Aorta (tissue), 5 donors: ENCODE results near the gene ATP13A3. TPM values are rescaled to one million over a fixed set of nuclear protein-coding genes. Genes with fewer than 3 reads are reported as not detected.
A peak's percentile ranks its signal among the peaks of the same experiment; 100 is the strongest.
"Not testable (repeated sequence)": the region's sequence is repeated elsewhere in the genome, so short reads cannot be mapped to it uniquely, and the experiment has no call there.

Experiments
- ATAC-seq: fragments of 200-7000 bp; cut with Tn5 transposase; one replicate; pipeline ENCODE4 v1.9.1; 2022; ENCODE audit warnings: moderate library complexity; ENCODE audit not compliant: low FRiP score
- DNase-seq, 2 donors: peaks; one replicate each; pipeline ENCODE4 v3.0.0-alpha.2; 2020
- H3K27ac ChIP-seq, 2 donors: one replicate each; pipeline ENCODE4 v1.5.1; 2013; ENCODE audit warnings: low read length in 2 of 2, mild to moderate bottlenecking in 2 of 2, moderate library complexity in 2 of 2, control low read depth in 1 of 2, inconsistent platforms in 1 of 2, low read depth in 1 of 2
- H3K27me3 ChIP-seq, 2 donors: one replicate each; pipeline ENCODE4 v1.6.1; 2013; ENCODE audit warnings: control low read depth in 1 of 2, low read length in 1 of 2, mild to moderate bottlenecking in 1 of 2, moderate library complexity in 1 of 2; ENCODE audit not compliant: insufficient read depth in 2 of 2, control insufficient read depth in 1 of 2
- H3K36me3 ChIP-seq, 2 donors: one replicate each; pipeline ENCODE4 v1.6.1; 2013; ENCODE audit warnings: control low read depth in 1 of 2, low read length in 1 of 2, mild to moderate bottlenecking in 1 of 2; ENCODE audit not compliant: insufficient read depth in 2 of 2, control insufficient read depth in 1 of 2
- H3K4me1 ChIP-seq, 2 donors: one replicate each; pipeline ENCODE4 v1.6.1; 2013; ENCODE audit warnings: low read length in 2 of 2, control low read depth in 1 of 2, mild to moderate bottlenecking in 1 of 2, moderate library complexity in 1 of 2; ENCODE audit not compliant: insufficient read depth in 2 of 2, control insufficient read depth in 1 of 2
- H3K4me3 ChIP-seq, 2 donors: one replicate each; pipeline ENCODE4 v1.5.1; 2013; ENCODE audit warnings: low read length in 2 of 2, control low read depth in 1 of 2, mild to moderate bottlenecking in 1 of 2
- H3K9me3 ChIP-seq: one replicate; pipeline ENCODE4 v1.6.1; 2013; ENCODE audit warnings: mild to moderate bottlenecking, low read length; ENCODE audit not compliant: control insufficient read depth
- WGBS, 2 donors: extraction: QIAGEN DNeasy Blood & Tissue Kit; methylation state at CpG; one replicate each; pipeline ENCODE4 v1.1.7; 2013; 5-methylcytosine and 5-hydroxymethylcytosine counted together
- intact Hi-C, 2 donors: fragments of 100-400 bp; cut with DNase I; formaldehyde crosslinking; loops; one replicate each; pipeline versions ENCODE4 v1.14.2 to v1.15.0; 2022
- long read RNA-seq, 2 donors: library from polyadenylated mRNA; unstranded; transcript quantifications; one replicate each; pipeline ENCODE4 v2.0.0, GENCODE V29; 2020 to 2021
- polyA plus RNA-seq, 2 donors: library from polyadenylated mRNA; stranded (reverse); fragments of 200-250 nt; gene quantifications; one replicate each; pipeline ENCODE4 v1.2.3, GENCODE V29; 2013
- total RNA-seq, 2 donors: library from RNA; stranded (reverse); fragmentation: NEBNext Ultra II Directional; extraction: Animal tissue kit (Norgen Biotek cat#: 25700); gene quantifications; one replicate each; pipeline ENCODE4 v1.2.1, GENCODE V29; 2021
- donor health status: healthy with polysubstance abuse.
- donor health status: Bipolar disorder and iron deficiency.
- donor health status: DM: no; HTN: no; CAD: no.
- donor health status: DM: no; HTN: no; CAD: no.
- donor health status: DM: yes; HTN: yes; CAD: no.

ATP13A3 gene
- 100 to 1,000 TPM; 127 to 189 TPM for total RNA-seq
- 10 to 100 TPM; 14.1 to 38.7 TPM for polyA plus RNA-seq
- long read RNA-seq, donor 1, partial matches to known transcripts = 6 of 19 reads
- long read RNA-seq, donor 1, other reads (novel, unspliced or antisense) = 13 of 19 reads
- long read RNA-seq, donor 2, full-length matches to known transcripts = 2 of 23 reads
- long read RNA-seq, donor 2, partial matches to known transcripts = 12 of 23 reads
- long read RNA-seq, donor 2, other reads (novel, unspliced or antisense) = 9 of 23 reads

DNA sequence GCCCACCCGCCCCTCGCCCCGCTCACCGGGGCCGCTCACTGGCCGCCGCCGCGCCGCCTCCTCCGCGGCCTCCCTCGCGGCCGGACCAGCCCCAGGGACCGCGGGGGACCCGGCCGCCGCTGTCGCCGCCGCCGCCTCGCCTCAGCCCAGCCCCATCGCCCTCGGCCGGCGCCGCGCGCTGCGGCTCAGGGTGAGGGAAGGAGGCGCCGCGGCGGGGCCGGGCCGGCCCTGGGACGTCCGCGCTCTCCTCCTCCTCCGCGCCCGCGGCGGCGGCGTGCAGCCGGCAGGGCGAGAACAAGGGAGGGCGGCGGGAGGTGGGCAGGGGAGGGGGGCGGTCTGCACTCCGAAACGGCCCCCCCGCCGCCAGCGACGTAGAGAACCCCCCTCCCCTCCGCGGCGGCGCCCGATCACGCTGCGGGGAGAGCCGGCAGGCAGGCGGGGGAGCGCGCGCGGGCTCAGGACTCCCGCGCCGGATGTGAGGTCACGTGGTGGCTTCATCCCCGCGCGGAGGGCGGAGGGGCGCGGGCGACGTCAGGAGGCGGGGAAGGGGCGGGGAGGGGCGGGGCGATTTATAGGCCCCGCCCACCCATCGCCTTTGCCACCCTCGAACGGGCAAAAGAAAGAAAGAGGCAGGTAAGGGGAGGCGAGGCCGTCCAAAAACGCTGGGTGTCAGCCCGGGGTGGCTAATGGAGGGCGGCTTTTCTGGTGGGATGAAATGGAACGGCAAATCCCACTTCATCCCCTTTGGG lies at the start of gene ATP13A3:
Gene ATP13A3 (minus strand): TSS at position 463 of the 749 bp plus-strand sequence. CDS start 24,812 bp downstream, outside the sequence.
- Histone ChIP-seq H3K27ac (peak within 1 kb of the TSS; percentile 80 to 96), H3K27me3 (no peaks in the 10 kb centered on the region), H3K9me3 (no peaks in the 10 kb centered on the region), H3K4me1 (no peaks in the 10 kb centered on the region), H3K4me3 (peak within 1 kb of the TSS; percentile 89 to 95), H3K36me3 (no peaks in the 10 kb centered on the region)
- peak; percentile 93 for ATAC-seq
- intact Hi-C loops = loop anchor here (5.0 kb wide), 3 partner anchors 56 to 101 kb away; no protein-coding TSS in a partner anchor
- WGBS, 2 donors = 0 to 1% methylated on average over 55 to 99 of the region's 99 CpGs
- DNase-seq = peak; percentile 94 to 96

GRCh38 chr3:194535199-194535598 lies 48.4 kb upstream of the ATP13A3 start:
- not testable (repeated sequence) for H3K27ac ChIP-seq, H3K9me3 ChIP-seq, H3K36me3 ChIP-seq, H3K4me3 ChIP-seq, H3K27me3 ChIP-seq, ATAC-seq, H3K4me1 ChIP-seq
- intact Hi-C loops = loop anchor here in 1 of 2 donors (5.0 kb wide), 1 partner anchor 37 kb away; no protein-coding TSS in a partner anchor
- DNase-seq = peak in 1 of 2 donors; percentile 14
- WGBS, 2 donors = 82 to 98% methylated on average over 10 of the region's 10 CpGs

- Histone ChIP-seq H3K4me3 (no peak overlapping the region), H3K27me3 (no peaks in the 10 kb centered on the region), H3K9me3 (no peaks in the 10 kb centered on the region), H3K36me3 (no peaks in the 10 kb centered on the region), H3K4me1 (peaks cover 0 to 3% of the 10 kb centered on the region in 2 donors), H3K27ac (no peak overlapping the region)
- DNase-seq (no peak), ATAC-seq (no peak)
- WGBS, 2 donors = 95 to 98% methylated on average over 3 of the region's 3 CpGs
- intact Hi-C loops = no loop called here
These were observed 47.4 kb upstream of the ATP13A3 start for GRCh38 chr3:194534243-194534642.

GRCh38 chr3:194532591-194532990 lies 45.8 kb upstream of the ATP13A3 start:
- DNase-seq (no peak), ATAC-seq (no peak)
- no peaks in the 10 kb centered on the region for H3K27me3 ChIP-seq
- no peak overlapping the region for H3K27ac ChIP-seq
- intact Hi-C loops = no loop called here
- H3K4me1 ChIP-seq = peaks cover 0 to 3% of the 10 kb centered on the region in 2 donors
- whole genome bisulfite sequencing, 2 donors = 70 to 81% methylated on average over 4 of the region's 4 CpGs
- H3K4me3 ChIP-seq = no peak overlapping the region
- no peaks in the 10 kb centered on the region for H3K9me3 ChIP-seq
- H3K36me3 ChIP-seq = no peaks in the 10 kb centered on the region

DNA sequence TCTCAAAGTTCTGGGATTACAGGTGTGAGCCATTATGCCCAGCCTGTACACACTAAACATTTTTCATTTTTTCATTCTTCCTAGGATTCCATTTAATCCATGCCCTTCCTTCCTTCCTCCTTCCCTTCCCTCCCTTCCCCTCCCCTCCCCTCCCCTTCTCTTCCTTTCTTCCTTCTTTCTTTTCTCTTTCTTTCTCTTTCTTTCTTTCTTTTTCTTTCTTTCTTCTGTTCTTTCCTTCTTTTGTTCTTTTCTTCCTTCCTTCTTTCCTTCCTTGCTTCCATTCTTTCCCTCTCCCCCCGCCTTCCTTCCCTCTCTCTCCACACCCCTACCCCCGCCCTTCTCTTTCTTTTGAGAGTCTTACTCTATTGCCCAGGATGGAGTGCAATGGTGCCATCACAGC lies 40.9 kb upstream of the ATP13A3 start:
- intact Hi-C loops = no loop called here
- H3K27ac ChIP-seq = no peak overlapping the region
- H3K4me3 ChIP-seq = no peak overlapping the region
- H3K9me3 ChIP-seq = no peaks in the 10 kb centered on the region
- ATAC-seq (no peak), DNase-seq (no peak)
- H3K27me3 ChIP-seq = no peaks in the 10 kb centered on the region
- 97 to 100% methylated on average over 2 of the region's 2 CpGs for WGBS, 2 donors
- H3K4me1 ChIP-seq = no peaks in the 10 kb centered on the region
- H3K36me3 ChIP-seq = no peaks in the 10 kb centered on the region

GRCh38 chr3:194526164-194526563 lies 39.4 kb upstream of the ATP13A3 start:
- Histone ChIP-seq H3K9me3 (no peaks in the 10 kb centered on the region), H3K4me3 (no peak overlapping the region), H3K4me1 (peaks cover 0 to 2% of the 10 kb centered on the region in 2 donors), H3K36me3 (no peaks in the 10 kb centered on the region), H3K27me3 (no peaks in the 10 kb centered on the region), H3K27ac (no peak overlapping the region)
- DNase-seq (no peak), ATAC-seq (no peak)
- intact Hi-C loops = no loop called here
- WGBS, 2 donors = 84 to 92% methylated on average over 4 of the region's 4 CpGs

DNA sequence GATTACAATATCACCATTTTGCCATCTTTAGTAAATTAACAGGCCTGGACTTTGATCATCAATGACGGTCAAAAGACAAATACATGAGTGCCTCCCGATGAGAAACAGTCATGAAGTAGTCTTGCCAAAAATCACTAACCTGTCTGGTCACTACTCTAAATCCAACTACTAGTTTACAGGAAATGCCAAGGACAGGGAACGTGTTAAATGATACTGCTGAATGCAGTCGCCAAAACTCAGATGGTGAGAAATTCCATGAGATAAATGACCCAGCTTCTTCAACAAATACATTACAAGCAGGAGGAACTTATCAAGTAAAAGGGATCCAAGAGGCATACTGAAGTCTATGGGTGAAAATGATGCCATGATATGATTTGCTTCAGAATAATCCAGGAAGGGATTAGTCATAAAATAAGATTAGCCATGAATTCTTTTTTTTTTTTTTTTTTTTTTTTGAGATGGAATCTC lies 35.8 kb upstream of the ATP13A3 start:
- Histone ChIP-seq H3K4me3 (no peak overlapping the region), H3K4me1 (peaks cover 0 to 2% of the 10 kb centered on the region in 2 donors), H3K27me3 (no peaks in the 10 kb centered on the region), H3K9me3 (no peaks in the 10 kb centered on the region), H3K27ac (no peak overlapping the region), H3K36me3 (no peaks in the 10 kb centered on the region)
- 41 to 42% methylated on average over 4 of the region's 4 CpGs for WGBS, 2 donors
- ATAC-seq (no peak), DNase-seq (no peak)
- intact Hi-C loops = no loop called here

GRCh38 chr3:194521510-194522260 lies 34.9 kb upstream of the ATP13A3 start:
- H3K4me3 ChIP-seq = no peak overlapping the region
- no peak for DNase-seq
- H3K9me3 ChIP-seq = no peaks in the 10 kb centered on the region
- peaks cover 0 to 2% of the 10 kb centered on the region in 2 donors for H3K4me1 ChIP-seq
- H3K36me3 ChIP-seq = no peaks in the 10 kb centered on the region
- H3K27me3 ChIP-seq = no peaks in the 10 kb centered on the region
- H3K27ac ChIP-seq = no peak overlapping the region
- WGBS, 2 donors = 78 to 80% methylated on average over 2 of the region's 2 CpGs
- intact Hi-C loops = no loop called here
- no peak for ATAC-seq
